HS-5 (cell line): ENCODE data around the gene ERCC2.

Experiments
- DNase-seq: peaks from one replicate; pipeline ENCODE4 v3.0.0-alpha.2; 2012; ENCODE audit warnings: low read depth

The ERCC2 gene

DNA sequence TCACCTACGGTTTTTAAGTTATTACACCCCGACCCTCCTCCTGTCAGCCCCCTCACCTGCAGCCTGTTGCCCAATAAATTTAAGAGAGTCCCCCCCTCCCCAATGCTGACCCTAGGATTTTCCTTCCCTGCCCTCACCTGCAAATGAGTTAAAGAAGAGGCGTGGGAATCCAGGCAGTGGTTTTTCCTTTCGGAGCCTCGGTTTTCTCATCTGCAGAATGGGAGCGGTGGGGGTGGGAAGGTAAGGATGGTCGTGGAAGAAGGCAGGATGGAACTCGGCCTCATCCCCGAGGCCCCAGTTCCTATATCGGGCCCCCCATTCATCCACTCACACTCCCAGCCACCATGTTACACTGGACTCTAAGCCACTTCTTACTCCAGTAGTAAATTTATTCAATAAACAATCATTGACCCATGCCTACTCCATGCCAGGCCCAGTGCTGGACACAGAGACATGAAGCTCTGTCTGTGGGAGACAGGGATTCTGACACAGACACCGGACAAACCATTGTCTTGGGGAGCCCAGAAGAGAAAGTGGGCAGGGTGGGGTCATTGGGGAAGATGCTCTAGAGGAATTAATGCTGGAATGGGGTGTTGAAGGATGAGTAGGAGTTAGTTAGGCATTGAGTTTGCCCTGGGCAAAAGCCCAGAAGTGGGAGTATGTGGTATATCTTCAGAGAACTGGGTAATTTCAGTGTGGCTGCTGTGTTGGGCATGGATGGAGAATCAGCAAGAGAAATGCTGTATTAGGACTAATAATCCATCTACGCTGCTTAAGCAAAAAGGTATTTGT, 66.9 kb downstream of the ERCC2 start:
- DNase-seq: no peak

DNA sequence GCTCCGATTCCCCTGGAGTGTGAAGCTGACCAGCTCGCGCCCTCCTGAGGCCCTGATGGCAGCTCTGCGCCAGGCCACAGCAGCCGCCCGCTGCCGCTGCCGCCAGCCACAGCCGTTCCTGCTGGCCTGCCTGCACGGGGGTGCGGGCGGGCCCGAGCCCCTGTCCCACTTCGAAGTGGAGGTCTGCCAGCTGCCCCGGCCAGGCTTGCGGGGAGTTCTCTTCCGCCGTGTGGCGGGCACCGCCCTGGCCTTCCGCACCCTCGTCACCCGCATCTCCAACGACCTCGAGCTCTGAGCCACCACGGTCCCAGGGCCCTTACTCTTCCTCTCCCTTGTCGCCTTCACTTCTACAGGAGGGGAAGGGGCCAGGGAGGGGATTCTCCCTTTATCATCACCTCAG, 68.0 kb downstream of the ERCC2 start:
- no peak for DNase-seq
